HepG2 (cell line): ENCODE results near the gene LGALS8. TPM values are rescaled to one million over a fixed set of nuclear protein-coding genes. Genes with fewer than 3 reads are reported as not detected.

Experiments used
- CCAR2 ChIP-seq: fragments of 200-400 bp; formaldehyde crosslinking; optimal IDR thresholded peaks from 2 replicates; pipeline ENCODE3; 2018; ENCODE audit warnings: low read depth, mild to moderate bottlenecking, low read length, moderate library complexity
- DDIT3 ChIP-seq: sonication (generic); formaldehyde crosslinking; IDR thresholded peaks from 2 replicates; pipeline ENCODE4 v1.4.0; 2020; ENCODE audit warnings: mild to moderate bottlenecking, missing genetic modification reagents
- FOSL2 ChIP-seq: sonication (generic); formaldehyde crosslinking; IDR thresholded peaks from 2 replicates; pipeline ENCODE4 v1.4.0; 2020; ENCODE audit warnings: missing genetic modification reagents
- GATA4 ChIP-seq: sonication (generic); IDR thresholded peaks from 2 replicates; pipeline ENCODE4 v1.6.1; 2016; ENCODE audit warnings: antibody characterized with exemption, low read depth, borderline replicate concordance
- GFI1 ChIP-seq: sonication (generic); formaldehyde crosslinking; IDR thresholded peaks from 2 replicates; pipeline ENCODE4 v1.5.0; 2020; ENCODE audit warnings: missing genetic modification reagents, mild to moderate bottlenecking, borderline replicate concordance
- GMEB1 ChIP-seq: sonication (generic); formaldehyde crosslinking; IDR thresholded peaks from 2 replicates; pipeline ENCODE4 v1.5.1; 2020; ENCODE audit warnings: missing genetic modification reagents, mild to moderate bottlenecking, borderline replicate concordance
- HIC2 ChIP-seq: sonication (generic); formaldehyde crosslinking; IDR thresholded peaks from 2 replicates; pipeline ENCODE4 v1.9.0; 2022; ENCODE audit warnings: low read depth, missing genetic modification reagents
- HNF4G ChIP-seq, 2 experiments: sonication (generic) in 1 of 2; formaldehyde crosslinking in 1 of 2; IDR thresholded peaks; 2 replicates each; pipeline versions ENCODE4 v1.4.0 to v1.6.1; 2011 to 2020; ENCODE audit warnings: borderline replicate concordance in 2 of 2, low read depth in 2 of 2, mild to moderate bottlenecking in 2 of 2, low read length in 1 of 2, missing genetic modification reagents in 1 of 2, moderate library complexity in 1 of 2
- HNRNPUL1 ChIP-seq: fragments of 200-400 bp; formaldehyde crosslinking; IDR thresholded peaks from 2 replicates; pipeline ENCODE4 v1.6.1; 2017; ENCODE audit warnings: low read depth, mild to moderate bottlenecking, low read length, moderate library complexity
- IRX3 ChIP-seq: sonication (generic); formaldehyde crosslinking; IDR thresholded peaks from 2 replicates; pipeline ENCODE4 v1.8.1; 2023; ENCODE audit warnings: mild to moderate bottlenecking, low read depth, missing genetic modification reagents, borderline replicate concordance
- KMT2A ChIP-seq: sonication (generic); formaldehyde crosslinking; IDR thresholded peaks from 2 replicates; pipeline ENCODE4 v1.4.0; 2020; ENCODE audit warnings: missing genetic modification reagents
- SNAPC2 ChIP-seq: sonication (generic); formaldehyde crosslinking; IDR thresholded peaks from 2 replicates; pipeline ENCODE4 v1.8.1; 2022; ENCODE audit warnings: mild to moderate bottlenecking, missing genetic modification reagents
- SP1 ChIP-seq, 2 experiments: fragments of 450-650 bp in 1 of 2; sonication (generic) in 1 of 2; formaldehyde crosslinking in 1 of 2; IDR thresholded peaks; 2 replicates each; pipeline versions ENCODE4 v1.4.0 to v1.6.1; 2016 to 2020; ENCODE audit warnings: missing genetic modification reagents in 1 of 2
- ZBTB2 ChIP-seq: sonication (generic); formaldehyde crosslinking; IDR thresholded peaks from 2 replicates; pipeline ENCODE4 v1.8.0; 2022; ENCODE audit warnings: low read depth, missing genetic modification reagents
- ZBTB46 ChIP-seq: sonication (generic); formaldehyde crosslinking; IDR thresholded peaks from 2 replicates; pipeline ENCODE4 v1.4.0; 2020; ENCODE audit warnings: mild to moderate bottlenecking, missing genetic modification reagents, borderline replicate concordance
- ZNF563 ChIP-seq: sonication (generic); formaldehyde crosslinking; IDR thresholded peaks from 2 replicates; pipeline ENCODE4 v1.8.0; 2022; ENCODE audit warnings: mild to moderate bottlenecking, moderate library complexity, missing genetic modification reagents
- ZNF615 ChIP-seq: sonication (generic); formaldehyde crosslinking; IDR thresholded peaks from 2 replicates; pipeline ENCODE4 v1.5.0; 2020; ENCODE audit warnings: mild to moderate bottlenecking, missing genetic modification reagents, borderline replicate concordance
- ZNF709 ChIP-seq: sonication (generic); formaldehyde crosslinking; IDR thresholded peaks from 2 replicates; pipeline ENCODE4 v1.5.0; 2020; ENCODE audit warnings: mild to moderate bottlenecking, missing genetic modification reagents
- ZNF75D ChIP-seq: sonication (generic); formaldehyde crosslinking; IDR thresholded peaks from 2 replicates; pipeline ENCODE4 v1.8.1; 2023; ENCODE audit warnings: missing genetic modification reagents, mild to moderate bottlenecking, borderline replicate concordance
- ZNF816 ChIP-seq: sonication (generic); formaldehyde crosslinking; IDR thresholded peaks from 2 replicates; pipeline ENCODE4 v1.8.0; 2022; ENCODE audit warnings: missing genetic modification reagents, mild to moderate bottlenecking, borderline replicate concordance
- polyA plus RNA-seq, 8 experiments: library from polyadenylated mRNA; depleted of rRNA in 3 of 8; stranded (reverse) in 7 of 8; unstranded in 1 of 8; fragments of >200 nt; fragmentation: Illumina TruSeq in 4 of 8; extraction: Trizol in 4 of 8; gene quantifications; 2 replicates each; pipeline versions ENCODE4 v1.2.1 to v1.2.3, GENCODE V29; 2011 to 2016; ENCODE audit warnings: low read depth in 4 of 8, missing spikeins in 1 of 8, mixed read lengths in 1 of 8; ENCODE audit not compliant: insufficient read depth in 1 of 8
- total RNA-seq, 5 experiments: library from RNA; depleted of rRNA; stranded (reverse); fragments of >200 nt; fragmentation: Illumina TruSeq; extraction: Trizol; gene quantifications; 2 replicates each; pipeline ENCODE4 v1.2.3, GENCODE V29; 2016; ENCODE audit warnings: low read depth in 1 of 5

Gene LGALS8
- total and polyA plus RNA-seq, 2 of the 13 experiments (the other 11 are each of a cell fraction or from before 2014, with no cell fraction given): 29.3 to 185 TPM

- TF ChIP-seq GFI1 (CRISPR knock-in tag): no peak
- TF ChIP-seq SNAPC2 (CRISPR knock-in tag): no peak
- TF ChIP-seq ZBTB2: no peak
- no peak for TF ChIP-seq DDIT3 (CRISPR knock-in tag)
- no peak for TF ChIP-seq KMT2A (CRISPR knock-in tag)
- TF ChIP-seq ZNF816 (CRISPR knock-in tag): no peak
- peak; percentile 48; the same call in 1 of the 2 replicates for TF ChIP-seq GMEB1 (CRISPR knock-in tag)
- peak; percentile 9 for TF ChIP-seq CCAR2
- peak; percentile 54; the same call in 1 of the 2 replicates for TF ChIP-seq HNF4G (IDR thresholded peaks at IDR 0.05; ENCODE audit: borderline replicate concordance, low read depth, low read length)
- no peak for TF ChIP-seq HNF4G (CRISPR knock-in tag; IDR thresholded peaks at IDR 0.05; ENCODE audit: borderline replicate concordance, low read depth)
- peak; percentile 27; the same call in 1 of the 2 replicates for TF ChIP-seq HIC2 (CRISPR knock-in tag)
- no peak for TF ChIP-seq ZNF709 (CRISPR knock-in tag)
- no peak for TF ChIP-seq ZBTB46
- TF ChIP-seq GATA4: peak; percentile 78; the same call in 1 of the 2 replicates
- no peak for TF ChIP-seq SP1 (IDR thresholded peaks at IDR 0.05)
- 0 out of 2 replicates have a peak, but pooled peaks have one; percentile 12 for TF ChIP-seq SP1 (CRISPR knock-in tag; IDR thresholded peaks at IDR 0.05)
- no peak for TF ChIP-seq ZNF75D (CRISPR knock-in tag)
- TF ChIP-seq HNRNPUL1: no peak
- no peak for TF ChIP-seq ZNF615 (CRISPR knock-in tag)
- TF ChIP-seq ZNF563 (CRISPR knock-in tag): no peak
- peak; percentile 82 for TF ChIP-seq FOSL2 (CRISPR knock-in tag)
- no peak for TF ChIP-seq IRX3 (CRISPR knock-in tag)
Observed at GRCh38 chr1:236494586-236495466, 29.0 kb upstream of the LGALS8 start (continued).
